GM18519 (cell line): ENCODE results near the gene MBOAT2.

ENCODE experiments used
- ATAC-seq: cut with Tn5 transposase; IDR thresholded peaks from one replicate; pipeline ENCODE4 v1.9.1; 2021; ENCODE audit warnings: mild to moderate bottlenecking, moderate library complexity; ENCODE audit not compliant: unreplicated experiment, low FRiP score

The MBOAT2 gene

GRCh38 chr2:9018534-9018933 lies 15.1 kb upstream of the MBOAT2 start:
- no peak for ATAC-seq

GRCh38 chr2:9018109-9018508 lies 14.6 kb upstream of the MBOAT2 start:
- no peak for ATAC-seq

- no peak for ATAC-seq
These were observed 13.9 kb upstream of the MBOAT2 start for GRCh38 chr2:9017411-9017810.

DNA sequence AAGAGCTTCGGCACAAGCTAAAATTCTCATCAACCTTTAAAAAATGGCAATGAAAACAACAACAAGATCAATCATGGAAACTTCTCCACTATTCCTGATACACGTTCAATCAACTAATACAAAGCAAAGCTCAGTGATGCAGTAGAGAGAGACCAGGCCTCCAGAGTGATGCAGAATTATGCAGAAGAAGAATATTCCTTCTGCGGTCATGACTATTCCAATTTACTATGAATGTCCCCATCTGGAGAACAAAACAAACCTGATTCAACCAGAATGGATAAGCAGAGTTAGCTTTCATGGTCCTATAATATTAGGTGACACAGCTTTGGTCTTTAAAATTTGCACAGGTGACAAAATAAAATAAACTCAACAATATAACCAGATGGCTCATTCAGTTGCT lies 12.5 kb upstream of the MBOAT2 start:
- ATAC-seq = no peak

DNA sequence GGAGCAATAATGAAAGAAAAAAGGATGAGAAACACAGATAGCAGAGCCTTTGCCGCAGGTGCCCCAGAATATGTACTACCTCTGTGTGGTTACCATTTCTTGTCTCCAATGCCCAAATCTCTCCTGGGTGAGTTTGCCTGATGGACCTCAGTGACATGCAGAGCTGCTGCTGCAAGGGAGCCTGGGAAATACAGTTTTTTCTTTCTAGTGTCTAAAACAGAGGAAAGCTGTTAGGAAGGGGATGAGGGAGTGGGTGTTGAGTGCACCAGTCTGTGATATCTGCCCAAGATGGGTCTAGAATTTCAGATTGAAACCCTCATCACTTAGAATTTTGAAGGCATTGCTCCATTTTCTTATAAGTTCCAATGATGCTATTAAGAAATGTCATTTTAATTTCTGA lies 9.9 kb upstream of the MBOAT2 start:
- ATAC-seq = no peak

- ATAC-seq = no peak
These were observed 7.4 kb upstream of the MBOAT2 start for GRCh38 chr2:9010866-9011265.

GRCh38 chr2:9008951-9009664 lies 5.6 kb upstream of the MBOAT2 start:
- ATAC-seq = no peak

GRCh38 chr2:9006368-9006767 lies 2.9 kb upstream of the MBOAT2 start:
- no peak for ATAC-seq

- no peak for ATAC-seq
These were observed 1.1 kb upstream of the MBOAT2 start for GRCh38 chr2:9004338-9005204.

DNA sequence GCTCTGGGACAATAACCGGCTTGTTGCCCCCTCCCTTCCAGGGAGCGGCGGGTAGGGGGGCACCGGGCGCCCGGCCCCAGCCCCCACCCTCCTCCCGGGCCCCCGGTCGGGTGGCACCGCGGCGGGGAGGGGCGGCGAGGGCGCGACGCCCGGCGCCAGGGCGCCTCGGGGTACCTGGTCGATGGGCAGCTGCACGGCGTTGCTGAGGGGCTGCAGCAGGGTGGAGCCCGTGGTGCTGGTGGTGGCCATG lies 193 bp downstream of the MBOAT2 start:
- no peak for ATAC-seq

GRCh38 chr2:9002637-9003365 lies 683 bp downstream of the MBOAT2 start:
- ATAC-seq = no peak

DNA sequence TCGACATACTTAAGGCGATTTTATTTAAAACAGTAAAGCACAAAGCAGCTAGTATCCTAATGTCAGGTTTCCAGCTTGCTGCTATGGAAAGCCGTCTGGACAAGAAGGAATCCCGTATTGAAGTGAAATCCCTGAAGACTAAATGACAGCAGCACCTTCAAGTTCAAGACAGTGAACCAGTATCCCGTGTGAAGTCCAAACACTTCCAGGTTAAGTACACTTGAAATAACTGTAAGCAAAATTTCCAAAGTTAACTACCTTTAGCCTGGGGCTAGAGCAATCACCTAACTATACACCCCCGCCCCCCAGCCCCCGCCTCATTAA lies 1.2 kb downstream of the MBOAT2 start:
- no peak for ATAC-seq

DNA sequence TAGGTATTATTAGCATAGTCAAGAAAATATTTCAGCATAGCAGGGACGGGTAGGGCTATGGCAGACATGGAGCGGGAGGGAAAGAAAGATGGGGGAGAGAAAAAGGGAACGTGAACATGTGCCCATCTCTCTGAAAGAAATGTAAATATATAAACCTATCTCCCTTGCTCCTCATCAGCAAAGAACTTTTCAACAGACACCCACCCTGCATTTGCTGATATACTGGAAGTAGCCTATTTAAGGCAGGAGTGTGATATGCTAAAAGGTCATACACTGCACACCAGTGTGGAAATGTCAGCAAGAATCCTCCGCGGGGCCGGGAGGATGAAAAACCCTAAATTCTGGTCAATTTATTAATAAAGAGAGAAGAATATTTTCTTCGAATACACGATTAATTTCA lies 1.7 kb downstream of the MBOAT2 start:
- no peak for ATAC-seq

DNA sequence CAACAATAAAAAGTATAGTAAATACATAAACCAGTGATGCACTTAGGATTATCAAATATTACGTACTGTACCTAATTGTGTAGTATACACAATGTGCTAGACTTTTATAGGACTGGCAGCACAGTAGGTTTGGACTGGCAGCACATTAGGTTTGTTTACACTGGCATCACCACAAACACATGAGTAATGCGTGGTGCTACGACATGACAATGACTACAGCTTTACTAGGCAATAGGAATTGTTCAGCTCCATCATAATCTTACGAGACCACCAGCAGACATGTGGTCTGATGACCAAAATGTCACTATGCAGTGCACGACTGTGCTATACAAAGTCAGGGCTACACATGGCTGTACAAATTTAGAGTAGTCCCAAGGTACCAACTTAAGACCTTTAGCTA lies 2.3 kb downstream of the MBOAT2 start:
- ATAC-seq = no peak

DNA sequence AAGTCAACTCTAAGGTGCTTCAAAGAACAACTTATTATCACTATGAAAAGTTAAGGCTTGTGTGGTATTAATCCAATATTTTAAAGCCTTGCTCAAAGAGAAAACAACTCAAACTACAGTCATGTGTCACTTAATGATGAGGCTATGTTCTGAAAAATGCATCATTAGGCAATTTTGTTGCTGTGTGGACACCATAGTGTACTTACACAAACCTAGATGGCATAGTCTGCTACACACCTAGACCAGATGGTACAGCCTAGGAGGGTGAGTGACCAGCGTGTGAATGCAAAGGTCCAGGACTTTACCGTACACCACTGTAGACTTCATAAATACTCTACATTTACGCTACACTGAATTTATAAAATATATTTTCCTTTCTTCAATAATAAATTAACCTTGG lies 3.0 kb downstream of the MBOAT2 start:
- no peak for ATAC-seq

- ATAC-seq = no peak
These were observed 3.7 kb downstream of the MBOAT2 start for GRCh38 chr2:8999797-9000196.

DNA sequence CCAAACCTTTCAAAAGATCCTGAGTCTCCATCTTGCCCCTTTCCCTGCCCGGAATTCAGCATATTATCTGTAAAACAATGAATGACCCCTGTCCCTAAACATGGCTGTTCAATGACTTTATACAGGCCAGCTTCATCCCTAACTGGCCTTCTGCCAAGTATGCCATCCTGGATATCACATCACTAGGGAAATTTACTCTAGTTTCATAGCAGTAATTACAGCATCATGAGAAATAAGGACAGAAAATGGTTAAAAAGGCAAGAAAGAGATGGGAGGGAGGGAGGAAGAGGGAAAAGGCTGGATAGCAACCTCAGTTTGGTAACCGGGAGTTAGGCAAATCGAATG lies 4.4 kb downstream of the MBOAT2 start:
- no peak for ATAC-seq

GRCh38 chr2:8998418-8999101 lies 4.9 kb downstream of the MBOAT2 start:
- no peak for ATAC-seq

DNA sequence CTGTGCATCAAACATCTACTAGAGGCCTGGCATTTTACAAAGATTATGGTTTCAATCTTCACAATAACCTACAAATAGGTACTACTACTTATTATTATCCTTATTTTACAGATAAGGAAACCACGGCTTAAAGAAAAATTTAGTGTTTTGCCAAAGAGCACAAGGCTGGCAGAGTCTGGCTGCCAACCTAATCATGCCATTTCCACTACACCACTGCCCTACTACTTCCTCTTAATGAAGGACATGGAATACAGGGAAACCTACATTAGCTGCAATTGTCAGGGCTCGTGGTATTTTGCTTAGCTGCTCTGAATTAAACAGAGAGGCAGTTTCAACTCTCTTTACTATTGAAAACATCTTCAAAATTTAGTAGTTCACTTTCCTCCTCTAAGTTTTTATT lies 5.9 kb downstream of the MBOAT2 start:
- ATAC-seq = no peak

GRCh38 chr2:8997108-8997507 lies 6.4 kb downstream of the MBOAT2 start:
- no peak for ATAC-seq

DNA sequence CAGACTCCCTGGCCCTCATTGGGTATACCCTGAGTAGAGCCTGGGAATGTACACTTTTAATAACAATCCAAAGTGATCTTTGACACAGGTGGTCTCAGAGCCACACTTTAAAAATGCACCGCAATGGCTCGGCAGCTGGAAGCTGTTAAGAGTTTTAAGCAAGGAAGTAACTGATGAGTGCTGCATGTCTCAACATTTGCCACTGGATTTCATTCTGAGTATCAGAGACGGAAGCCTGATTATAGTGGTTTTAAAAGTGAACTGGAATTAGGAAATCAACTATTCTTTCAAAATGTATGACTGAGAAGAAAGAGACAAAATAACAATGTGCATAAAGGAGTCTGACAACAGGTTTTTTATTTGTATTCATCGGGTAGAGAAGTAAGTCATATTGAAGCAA lies 7.5 kb downstream of the MBOAT2 start:
- ATAC-seq = no peak
